ENCODE measurements around the gene TTLL10.
"Not testable (repeated sequence)": the region's sequence is repeated elsewhere in the genome, so short reads cannot be mapped to it uniquely, and the experiment has no call there.

TTLL10 gene

GRCh38 chr1:1194723-1195122 lies 21.0 kb downstream of the TTLL10 start:
- DNase-seq: no peak

- DNase-seq: not testable (repeated sequence)
These were observed 22.0 kb downstream of the TTLL10 start for GRCh38 chr1:1195726-1196125.

DNA sequence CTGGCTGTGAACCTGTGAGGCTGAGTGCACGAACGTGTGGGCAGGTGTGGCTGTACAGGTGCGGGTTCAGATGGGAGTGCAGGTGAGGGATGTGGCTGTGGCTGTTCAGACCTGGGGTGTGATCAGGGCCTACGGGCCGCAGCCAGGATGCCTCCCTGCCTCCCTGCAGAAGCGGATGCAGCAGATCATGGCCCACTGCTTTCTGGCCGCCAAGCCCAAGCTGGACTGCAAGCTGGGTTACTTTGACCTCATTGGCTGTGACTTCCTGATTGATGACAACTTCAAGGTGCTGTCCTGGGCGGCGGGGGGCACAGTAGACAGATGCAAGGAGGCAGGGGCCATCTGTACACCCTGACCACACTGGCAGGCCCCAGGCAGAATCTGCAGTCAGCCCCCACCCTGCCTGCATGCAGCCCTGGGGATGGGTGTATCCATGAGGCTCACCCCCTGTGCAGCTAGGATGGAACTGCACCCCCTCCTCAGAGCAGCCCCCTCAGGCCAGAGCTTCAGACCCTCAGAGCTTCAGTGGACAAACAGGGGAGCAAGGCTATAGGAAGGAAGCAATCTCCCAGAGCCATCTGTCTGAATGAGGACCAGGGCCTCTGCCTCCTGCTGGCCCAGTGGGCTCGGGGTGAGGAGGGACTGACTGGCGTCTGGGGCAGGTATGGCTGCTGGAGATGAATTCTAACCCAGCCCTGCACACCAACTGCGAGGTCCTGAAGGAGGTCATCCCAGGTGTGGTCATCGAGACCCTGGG lies 22.9 kb downstream of the TTLL10 start:
- DNase-seq: no peak

DNA sequence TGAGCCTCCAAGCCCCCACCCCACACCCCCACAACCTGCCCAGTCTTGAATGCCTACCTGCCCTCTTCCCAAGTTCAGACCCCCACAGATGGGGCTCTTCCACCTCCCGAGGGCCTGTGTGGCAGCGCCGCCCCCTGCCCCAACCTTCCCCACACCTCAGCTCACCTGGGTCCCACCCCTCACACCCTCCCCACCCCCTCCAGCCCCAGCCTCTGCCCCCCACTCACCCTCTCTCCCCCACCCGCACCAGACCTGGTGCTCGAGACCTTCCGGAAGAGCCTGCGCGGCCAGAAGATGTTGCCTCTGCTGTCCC lies 23.5 kb downstream of the TTLL10 start:
- no peak for DNase-seq

DNA sequence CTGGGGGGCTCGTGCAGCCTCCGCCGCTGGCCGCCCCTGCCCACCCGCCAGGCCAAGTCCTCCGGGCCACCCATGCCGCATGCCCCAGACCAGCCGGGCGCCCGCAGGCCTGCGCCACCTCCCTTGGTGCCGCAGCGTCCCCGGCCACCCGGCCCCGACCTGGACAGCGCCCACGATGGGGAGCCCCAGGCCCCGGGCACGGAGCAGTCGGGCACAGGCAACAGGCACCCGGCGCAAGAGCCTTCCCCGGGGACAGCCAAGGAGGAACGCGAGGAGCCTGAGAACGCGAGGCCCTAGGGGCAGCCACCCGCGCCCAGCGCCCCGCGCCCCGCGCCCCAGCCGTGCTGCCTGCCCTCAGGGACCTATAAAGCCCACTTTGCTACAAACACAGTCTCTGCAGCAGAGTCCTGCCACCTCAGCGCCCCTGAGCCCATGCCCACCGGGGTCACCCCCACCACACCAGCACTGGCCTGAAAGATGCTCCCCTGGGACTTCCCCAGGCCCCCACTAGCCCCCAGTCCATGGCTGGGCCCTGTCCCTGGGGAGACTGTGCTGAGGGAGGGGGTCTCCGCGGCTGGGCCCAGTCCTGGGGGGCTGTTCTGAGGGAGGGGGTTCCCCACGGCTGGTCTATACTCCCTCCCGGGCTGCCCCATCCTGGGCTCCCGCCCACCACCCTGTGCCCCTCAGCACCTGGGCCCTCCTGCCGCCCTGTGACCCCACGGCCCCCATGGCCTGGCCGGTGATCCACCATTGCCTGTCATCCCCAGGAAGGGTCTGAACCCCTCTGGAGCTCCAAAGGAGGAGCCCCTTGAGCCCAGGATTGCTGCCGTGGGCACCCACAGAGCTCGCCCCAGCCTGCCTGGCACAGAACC lies 24.1 kb downstream of the TTLL10 start:
- no peak for DNase-seq

- no peak for DNase-seq
These were observed 24.9 kb downstream of the TTLL10 start for GRCh38 chr1:1198423-1199140.

GRCh38 chr1:1199141-1199960 lies 25.7 kb downstream of the TTLL10 start:
- no peak for DNase-seq

- no peak for DNase-seq
These were observed 26.5 kb downstream of the TTLL10 start for GRCh38 chr1:1199961-1200875.

- peak; percentile 89 for DNase-seq
These were observed 27.5 kb downstream of the TTLL10 start for GRCh38 chr1:1200876-1201810.

- DNase-seq: no peak
These were observed 29.3 kb downstream of the TTLL10 start for GRCh38 chr1:1202831-1203560.

- no peak for DNase-seq
These were observed 30.1 kb downstream of the TTLL10 start for GRCh38 chr1:1203561-1204424.

DNA sequence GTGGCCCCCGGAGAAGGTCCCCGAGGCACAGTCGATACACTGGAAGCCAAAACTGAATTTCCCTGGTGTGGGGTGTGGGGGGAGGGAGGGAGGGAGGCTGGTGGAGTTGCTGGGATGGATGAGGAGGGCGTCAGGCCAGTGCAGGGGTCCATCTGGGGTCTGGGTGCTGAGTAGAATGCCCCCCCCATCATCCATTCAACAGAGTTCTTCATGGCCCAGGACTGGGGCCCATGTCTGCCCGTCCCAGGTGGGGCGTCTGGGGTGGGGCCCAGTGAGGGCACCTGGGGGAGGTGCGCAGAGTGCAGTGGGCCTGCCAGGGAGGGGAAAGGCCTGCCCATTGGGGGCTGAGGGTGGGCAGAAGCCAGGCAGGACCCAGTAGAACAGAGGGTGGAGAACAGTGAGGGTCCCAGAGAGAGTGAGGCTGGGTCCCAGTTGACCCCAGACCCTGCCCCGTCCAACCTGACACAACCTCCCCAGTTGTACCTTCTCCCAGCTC lies 30.8 kb downstream of the TTLL10 start:
- no peak for DNase-seq

- DNase-seq: no peak
These were observed 31.5 kb downstream of the TTLL10 start for GRCh38 chr1:1204998-1205768.

DNA sequence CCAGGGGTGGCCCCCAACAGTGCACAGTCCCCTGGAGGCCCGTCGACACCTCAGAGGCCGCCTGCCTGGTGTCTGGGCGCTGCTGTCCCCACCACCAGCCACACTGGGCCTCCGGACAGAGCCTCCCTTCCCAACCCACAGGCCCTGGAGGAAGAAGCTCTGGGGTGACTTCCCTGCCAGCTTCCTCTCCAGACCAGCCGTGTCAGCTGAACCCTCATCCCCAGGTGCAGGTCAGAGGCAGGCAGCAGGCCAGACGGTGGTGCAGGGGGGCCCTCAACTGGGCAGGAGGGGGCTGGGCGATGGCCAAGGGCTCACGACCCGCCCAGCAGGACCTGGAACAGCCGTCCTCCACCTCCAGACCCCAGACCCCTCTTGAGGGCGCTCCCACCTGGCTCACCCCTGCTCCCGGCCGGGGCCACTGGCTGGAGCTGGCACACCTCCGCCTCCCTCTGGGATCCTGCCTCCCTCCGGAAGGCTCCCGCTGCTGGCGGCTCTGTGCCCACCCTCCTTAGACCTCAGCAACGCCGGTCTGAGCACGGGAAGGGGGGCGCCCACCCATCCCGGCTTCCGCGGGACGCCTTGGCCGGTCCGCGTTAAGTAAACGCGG lies 32.2 kb downstream of the TTLL10 start:
- no peak for DNase-seq

DNA sequence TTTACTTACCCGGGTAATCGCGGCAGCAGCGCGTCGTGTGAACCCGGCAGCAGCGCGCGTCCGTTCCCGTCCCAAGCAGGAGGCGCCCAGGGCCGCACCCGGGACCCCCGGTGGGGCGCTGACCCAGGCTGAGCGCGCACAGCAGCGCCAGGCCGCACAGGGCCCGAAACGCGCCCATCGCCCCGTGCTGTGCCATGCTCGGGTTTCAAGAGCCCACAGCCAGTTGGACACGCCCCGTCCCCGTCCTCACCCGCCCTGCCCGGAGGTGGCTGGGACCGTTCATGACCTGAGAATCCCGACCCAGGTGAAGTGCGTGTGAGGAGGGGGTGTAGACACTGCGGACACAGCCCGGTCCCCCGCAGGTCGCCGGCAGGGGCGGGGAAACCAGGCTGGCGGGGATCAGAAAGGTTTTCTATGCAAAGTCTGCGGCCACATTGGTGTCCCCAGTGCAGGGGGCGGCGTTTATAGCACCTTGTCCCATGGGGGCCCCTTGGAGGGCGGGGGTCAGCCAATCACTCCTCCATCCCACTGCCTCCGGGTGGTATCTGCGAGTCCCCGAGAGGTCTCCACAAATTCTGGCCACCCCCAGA lies 32.8 kb downstream of the TTLL10 start, which contains the start of gene TNFRSF18:
TNFRSF18 (minus strand) TSS at position 217 of the 590 bp plus-strand sequence; CDS start at position 196, 21 bp downstream.
- peak; percentile 39 for DNase-seq

DNA sequence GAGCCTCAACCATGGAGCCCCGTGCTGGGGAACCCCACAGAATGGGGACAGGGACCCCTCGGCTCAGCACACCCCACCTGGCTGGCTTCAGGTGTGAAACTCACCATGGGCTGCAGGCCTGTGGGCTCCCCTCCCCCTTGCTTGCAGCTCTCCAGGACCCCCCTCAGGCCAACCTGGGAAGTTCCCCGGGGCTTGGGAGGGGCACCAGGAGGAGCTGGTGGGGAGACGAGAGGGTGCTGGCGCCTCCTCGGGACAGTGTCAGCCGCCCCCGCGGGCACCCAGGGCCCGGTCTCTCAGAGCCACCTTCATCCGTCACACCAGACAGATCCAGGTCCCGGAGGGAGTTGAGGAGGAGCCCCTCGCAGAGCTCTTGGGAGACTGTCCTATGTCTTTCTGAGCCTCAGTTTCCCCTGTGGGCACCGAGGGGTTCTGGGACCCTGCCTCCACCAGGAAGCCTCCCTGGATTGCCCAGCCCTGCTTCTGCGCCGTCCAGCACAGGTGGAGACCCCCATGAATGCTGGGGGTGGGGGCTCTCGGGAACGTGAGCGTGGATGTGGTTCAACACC lies 33.4 kb downstream of the TTLL10 start:
- no peak for DNase-seq

Data from CD4-positive, alpha-beta T cell treated with Interferon gamma for 1 hour (primary cell).